GM18858 (cell line): Measurements from ENCODE around the gene CCDC39.
"Not testable (repeated sequence)": the region's sequence is repeated elsewhere in the genome, so short reads cannot be mapped to it uniquely, and the experiment has no call there.

Experiments
- ATAC-seq: cut with Tn5 transposase; IDR thresholded peaks from one replicate; pipeline ENCODE4 v1.9.1; 2021; ENCODE audit not compliant: unreplicated experiment

CCDC39 gene

DNA sequence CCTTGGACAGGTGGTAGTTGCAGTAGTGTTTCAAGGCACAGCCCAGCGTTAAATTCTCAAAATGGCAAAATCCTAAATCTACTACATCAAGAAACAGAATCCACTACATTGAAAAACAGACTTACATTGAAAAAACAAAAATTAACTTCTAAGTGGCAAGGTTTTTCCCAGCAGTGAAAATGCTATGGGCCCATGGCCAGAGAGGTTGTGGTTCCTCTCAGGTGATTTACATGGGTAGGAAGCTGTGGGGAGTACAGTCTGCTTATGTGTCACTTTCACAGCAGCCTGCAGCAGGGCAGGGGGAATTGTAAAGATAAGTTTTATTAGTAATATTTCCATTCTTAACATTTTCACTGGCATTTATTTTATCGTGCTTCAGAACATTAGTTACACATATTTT, 52.4 kb downstream of the CCDC39 start:
- peak; percentile 93 for ATAC-seq

DNA sequence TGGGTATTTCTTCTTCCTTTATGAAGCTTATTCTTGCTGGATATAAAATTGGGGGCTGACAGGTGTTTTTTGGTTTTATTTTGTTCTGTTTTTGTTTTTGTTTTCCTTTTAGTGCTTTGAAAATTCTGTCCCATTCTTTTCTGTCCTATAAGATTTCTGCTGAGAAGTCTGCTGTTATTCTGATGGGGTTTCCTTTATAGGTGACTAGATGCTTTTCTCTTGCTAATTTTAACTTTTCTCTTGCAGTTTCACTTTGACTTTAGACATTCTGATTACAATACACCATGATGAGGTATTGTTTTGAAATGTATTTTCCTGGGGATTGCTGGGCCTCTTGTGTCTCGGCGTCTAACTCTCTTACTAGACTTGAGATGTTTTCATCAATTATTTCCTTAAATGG, 54.6 kb downstream of the CCDC39 start:
- peak; percentile 52 for ATAC-seq

DNA sequence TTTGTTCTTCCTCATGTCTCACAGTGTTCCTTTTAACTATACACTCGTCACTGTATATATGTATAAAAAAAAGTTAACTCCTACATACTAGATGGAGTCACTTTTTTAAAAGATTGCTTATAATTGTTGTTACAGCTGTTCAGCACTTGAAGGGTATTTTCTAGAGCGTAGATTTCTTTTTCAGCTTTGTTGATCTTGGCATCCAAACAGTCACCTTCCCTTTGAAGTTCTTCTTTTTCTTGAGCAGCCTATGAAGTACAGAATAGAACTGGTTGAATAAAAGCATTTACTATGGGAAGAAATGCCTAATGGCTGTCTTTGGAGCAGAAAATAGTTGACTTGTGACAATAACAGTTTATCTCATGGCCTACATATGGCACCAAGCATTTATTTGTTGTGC, 59.6 kb downstream of the CCDC39 start:
- ATAC-seq = no peak

DNA sequence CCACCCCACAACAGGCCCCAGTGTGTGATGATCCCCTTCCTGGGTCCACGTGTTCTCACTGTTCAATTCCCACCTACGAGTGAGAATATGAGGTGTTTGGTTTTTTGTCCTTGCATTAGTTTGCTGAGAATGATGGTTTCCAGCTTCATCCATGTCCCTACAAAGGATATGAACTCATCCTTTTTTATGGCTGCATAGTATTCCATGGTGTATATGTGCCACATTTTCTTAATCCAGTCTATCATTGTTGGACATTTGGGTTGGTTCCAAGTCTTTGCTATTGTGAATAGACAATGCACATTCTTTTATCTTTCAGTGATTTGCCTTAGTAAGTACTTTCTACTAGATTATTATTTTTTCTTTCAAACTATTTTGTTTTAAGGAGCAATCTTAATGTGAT, 60.7 kb downstream of the CCDC39 start:
- not testable (repeated sequence) for ATAC-seq

DNA sequence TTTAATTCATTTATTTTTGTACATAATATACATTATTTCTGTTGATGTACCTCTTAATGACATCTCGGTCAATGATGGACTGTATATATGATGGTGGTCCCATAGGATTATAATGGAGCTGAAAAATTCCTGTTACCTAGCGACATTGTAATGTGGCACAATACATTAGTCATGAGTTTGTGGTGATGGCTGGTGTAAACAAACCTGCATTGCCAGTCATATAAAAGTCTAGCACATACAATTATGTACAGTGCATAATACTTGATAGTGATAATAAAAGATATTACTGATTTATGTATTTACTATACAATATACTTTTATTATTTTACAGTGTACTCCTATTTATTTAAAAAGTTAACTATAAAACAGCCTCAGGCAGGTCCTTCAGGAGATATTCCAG, 62.2 kb downstream of the CCDC39 start:
- no peak for ATAC-seq

DNA sequence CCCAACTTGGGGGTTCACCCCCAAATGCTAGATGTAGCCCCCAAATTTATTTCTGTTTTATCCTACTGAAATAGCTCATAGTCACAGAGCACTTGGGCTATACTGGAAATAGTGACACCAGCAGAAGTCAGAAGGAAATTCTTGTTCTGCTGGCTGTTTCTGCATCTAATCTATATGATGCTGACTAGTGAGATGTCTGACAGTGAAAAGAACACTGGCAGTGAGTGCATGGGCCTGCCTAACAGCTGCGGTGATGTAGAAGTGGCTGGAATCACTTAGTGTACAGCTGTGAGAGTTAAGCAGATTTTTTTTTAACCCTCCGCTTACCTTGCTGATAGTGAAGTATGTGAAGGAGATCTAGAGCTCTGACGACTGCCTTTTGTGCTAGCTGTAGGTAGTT, 63.3 kb downstream of the CCDC39 start:
- ATAC-seq = no peak

DNA sequence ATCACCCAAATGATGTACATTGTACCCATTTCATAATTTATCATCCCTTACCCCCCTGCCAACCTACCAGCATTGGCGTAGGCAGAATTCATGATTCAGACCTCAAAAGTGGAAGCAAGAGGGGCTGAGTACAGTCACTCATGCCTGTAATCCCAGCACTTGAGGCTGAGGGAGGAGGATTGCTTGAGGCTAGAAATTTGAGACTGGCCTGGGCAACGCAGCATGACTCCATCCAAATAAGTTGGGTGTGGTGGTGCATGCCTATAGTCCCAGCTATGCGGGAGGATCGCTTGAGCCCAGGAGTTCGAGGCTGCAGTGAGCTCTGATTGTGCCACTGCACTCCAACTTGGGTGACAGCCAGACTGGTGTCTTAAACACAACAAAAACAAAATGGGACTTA, 66.9 kb downstream of the CCDC39 start:
- ATAC-seq = no peak

DNA sequence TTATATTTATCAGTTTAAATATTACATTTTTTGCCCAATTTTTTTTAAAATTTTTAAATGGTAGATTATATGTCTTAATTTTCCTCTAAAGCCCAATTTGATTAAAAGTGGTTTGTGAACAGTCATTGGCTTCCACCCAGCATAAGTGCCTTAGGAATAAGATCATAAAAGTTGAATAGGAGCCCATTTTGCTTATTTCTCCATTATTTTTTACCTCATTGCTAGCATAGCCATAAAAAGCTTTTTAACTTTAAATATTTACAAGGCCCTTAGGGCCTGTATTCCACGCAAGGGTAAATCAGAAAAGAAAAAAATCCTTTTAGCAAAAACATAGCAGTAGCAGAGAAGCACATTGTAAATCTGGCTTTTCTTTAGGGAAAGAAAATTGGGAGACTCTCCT, 68.3 kb downstream of the CCDC39 start:
- ATAC-seq = no peak

DNA sequence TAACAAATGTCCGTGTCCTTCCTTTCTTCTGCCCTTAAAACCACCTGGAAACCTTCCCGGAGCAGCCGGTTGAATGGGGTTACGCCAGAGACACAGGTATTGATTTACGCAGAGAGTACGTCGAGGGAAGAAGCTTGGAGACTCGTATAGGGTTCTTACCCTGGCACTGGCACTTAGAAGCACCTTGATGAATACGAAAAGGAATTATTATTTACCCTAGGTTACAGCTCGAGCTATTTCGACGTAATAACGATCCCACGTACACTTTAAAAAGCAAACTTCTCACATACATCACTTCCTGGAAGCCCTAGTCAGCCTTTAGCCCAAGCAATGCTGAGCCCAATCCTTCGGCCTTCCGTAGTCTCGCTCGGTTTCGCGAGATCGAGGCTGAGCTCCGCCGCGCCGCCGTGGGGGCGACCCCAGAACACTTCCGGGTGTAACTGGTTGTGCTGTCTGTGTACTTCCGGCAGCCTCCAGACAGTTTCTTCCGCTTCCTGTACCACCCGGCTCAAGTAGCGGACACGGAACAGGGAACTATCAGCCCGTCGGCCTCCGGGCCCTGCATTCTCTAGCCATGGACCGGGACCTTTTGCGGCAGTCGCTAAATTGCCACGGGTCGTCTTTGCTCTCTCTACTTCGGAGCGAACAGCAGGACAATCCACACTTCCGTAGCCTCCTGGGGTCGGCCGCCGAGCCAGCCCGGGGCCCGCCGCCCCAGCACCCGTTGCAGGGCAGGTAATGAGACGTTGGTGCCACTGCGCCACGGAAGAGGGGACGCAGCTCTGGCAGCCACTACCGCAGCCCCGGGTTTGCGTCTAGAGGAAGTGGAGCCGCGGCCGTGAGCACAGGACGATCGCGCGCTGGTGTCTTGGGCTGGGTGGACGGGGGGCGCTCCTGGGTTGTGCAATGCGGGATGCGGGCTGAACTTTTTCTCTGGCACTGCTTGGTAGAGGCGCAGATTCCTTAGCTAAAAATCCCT, 77.3 kb downstream of the CCDC39 start, which contains the start of gene TTC14:
TTC14 (plus strand) TSS at position 476 of the 979 bp plus-strand sequence; CDS start at position 575, 99 bp downstream.
- ATAC-seq = peak; percentile 95

DNA sequence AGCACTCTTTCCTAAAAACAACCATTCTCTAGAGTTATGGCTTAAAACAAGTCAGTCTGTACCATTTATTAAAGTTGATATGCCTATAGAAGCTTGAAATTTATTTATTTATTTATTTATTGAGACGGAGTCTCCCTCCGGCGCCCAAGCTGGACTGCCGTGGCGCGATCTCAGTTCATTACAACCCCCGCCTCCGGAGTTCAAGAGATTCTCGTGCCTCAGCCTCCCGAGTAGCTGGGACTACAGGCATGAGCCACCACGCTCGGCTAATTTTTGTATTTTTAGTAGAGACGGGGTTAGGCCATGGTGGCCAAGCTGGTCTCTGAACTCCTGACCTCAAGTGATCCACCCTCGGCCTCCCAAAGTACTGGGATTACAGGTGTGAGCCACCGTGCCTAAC, 78.8 kb downstream of the CCDC39 start:
- ATAC-seq = no peak

DNA sequence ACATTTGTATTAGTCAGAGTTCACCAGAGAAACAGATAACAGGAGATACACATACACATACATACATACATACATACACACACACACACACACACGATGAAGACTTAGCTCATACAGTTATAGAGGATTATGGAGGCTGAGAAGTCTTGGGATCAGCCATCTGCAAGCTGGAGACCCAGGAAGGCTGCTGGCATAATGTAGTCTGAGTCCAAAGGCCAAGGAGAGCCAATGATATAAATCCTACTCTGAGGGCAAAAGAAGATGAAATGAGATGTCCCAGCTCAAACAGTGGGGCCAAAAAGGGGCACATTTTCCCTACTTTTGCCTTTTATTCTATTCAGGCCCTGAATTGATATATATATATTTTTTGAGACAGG, 83.7 kb downstream of the CCDC39 start:
- ATAC-seq = no peak

DNA sequence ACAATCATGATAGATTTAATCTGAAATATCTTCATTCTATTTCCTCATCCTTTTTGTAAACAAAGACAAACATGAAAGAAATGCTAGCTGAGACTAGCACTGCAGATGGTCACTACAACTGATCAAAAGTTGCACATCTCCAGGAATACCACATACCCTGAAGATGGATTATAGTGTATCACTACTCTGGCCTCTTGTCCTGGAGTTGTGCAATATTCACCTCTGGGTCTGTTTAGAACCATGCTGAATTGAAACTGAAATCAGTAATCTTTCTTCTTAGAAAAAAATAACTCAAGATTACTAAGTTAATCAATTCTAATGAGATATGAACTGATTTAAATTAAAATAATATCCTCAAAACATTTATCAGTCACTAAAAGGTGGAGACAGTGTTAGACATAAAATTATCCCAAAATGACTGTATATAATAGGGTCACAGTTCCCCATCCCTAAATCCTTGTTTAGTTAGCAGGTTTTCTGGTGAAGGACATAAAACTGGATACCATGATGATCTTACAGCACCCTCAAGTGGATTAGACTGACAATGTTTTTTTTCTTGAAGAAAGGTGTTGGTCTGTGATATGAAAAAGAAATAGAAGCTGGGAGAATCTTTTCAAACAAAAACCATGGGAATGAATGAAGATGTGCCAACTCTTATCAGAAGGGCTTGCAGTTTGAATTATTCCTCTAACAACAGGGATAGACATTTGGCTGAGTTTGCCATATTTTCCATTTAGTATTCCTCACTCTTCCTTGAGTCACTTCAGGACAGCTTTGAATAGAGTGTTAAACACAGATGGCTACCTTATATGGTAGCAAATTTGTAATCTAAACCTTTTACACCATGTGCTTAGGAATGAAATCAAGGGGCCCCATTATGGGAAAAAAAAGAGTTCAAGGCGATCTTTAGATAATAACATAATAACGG, 84.4 kb downstream of the CCDC39 start:
- ATAC-seq = peak; percentile 64

DNA sequence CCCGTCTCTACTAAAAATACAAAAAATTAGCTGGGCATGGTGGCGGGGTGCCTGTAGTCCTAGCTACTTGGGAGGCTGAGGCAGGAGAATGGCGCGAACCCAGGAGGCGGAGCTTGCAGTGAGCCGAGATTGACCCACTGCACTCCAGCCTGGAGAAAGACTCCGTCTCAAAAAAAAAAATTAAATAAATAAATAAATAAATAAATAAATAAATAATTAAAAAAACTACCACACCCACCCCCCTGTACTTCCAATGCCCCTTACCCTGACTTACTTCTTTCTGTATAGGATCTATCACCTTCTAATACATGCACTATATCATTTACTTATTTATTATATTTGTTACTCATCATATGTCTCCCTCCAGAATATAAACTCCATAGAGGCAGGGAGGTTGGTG, 85.7 kb downstream of the CCDC39 start:
- not testable (repeated sequence) for ATAC-seq

DNA sequence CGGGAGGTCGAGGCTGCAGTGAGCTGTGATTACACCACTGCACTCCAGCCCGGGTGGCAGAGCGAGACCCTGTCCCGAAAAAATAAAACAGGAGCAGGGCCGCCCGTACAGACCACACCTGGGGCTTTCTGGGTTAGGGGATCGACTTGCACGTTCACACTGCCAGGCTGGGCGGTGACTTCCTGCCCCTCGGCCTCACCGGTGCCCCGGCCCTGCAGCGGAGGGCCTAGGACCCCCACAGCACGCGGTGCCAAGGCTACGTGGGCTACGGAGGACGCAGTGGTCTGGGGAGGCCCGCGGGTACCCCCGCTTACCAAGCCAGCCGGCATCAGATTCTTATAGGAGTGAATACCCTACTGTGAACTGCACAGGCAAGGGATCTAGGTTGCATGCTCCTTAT, 88.9 kb downstream of the CCDC39 start:
- ATAC-seq = no peak

DNA sequence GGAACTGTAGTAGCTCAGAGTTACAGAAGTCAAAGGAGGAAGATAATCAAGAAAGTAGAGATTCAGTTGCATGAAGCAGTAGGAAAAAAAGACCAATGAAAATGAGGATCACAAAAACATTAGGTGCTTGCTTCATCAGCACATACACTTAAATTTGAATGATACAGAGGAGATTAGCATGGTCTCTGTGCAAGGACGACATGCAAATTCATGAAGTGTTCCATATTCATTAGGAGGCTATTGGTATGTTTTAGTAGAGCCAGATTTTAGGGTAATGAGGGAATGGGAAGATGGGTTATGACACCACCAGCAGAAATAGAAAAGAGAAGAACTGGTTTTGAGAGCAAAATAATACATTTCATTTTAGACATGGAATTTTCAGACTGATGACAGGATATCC, 98.4 kb downstream of the CCDC39 start:
- no peak for ATAC-seq

DNA sequence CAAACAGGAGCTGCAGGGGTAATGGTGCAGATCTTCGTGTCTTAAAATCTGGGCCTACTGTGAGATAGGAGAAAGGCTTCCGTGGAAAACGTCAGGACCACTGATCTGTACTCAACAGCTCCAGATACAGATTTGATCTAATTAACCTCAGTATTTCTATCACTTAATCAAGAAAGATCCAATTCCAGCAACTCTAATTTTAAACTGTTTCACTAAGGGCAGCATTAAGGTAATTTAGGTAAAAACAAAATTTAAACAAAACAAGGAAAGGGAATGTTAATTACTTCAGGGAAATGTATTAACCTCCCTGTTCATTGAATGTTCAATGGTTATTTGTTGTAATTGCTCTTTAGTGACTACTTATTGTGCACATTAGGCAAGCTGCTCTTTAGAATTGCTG, 103.7 kb downstream of the CCDC39 start:
- no peak for ATAC-seq

DNA sequence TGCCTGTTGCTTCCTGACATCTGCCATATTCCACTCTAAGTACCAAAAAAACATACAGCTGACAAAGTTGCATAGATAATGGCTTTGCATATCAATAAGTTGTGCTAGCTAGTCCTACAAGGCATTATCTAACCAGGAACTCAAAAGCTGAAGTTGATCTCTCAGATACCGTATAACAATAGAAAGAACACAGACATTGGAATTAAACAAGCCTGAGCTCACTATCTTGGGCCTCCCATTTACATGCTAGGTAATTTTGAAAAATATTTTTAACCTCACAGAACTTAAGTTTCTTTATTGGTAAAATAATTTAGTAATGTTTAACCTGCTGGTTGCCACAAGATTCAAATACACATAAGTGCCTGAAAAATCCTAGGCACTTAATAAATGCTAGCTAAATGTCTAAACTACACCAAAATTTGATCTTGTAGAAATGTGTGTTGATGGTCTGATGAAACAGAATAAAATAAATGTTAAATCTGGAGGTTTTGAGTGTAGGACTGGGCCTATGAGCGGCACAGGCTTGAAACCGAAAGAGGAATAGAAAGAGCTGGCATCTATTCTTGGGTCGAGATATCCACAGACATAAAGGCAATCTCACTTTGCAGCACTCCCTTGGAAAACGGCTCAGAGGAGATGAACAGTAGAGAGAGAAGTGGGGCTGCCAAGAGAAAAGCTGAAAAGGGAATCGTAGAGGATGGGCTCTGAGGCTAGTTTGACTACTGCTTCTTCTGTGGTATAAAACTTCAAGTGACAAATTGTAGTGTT, 107.3 kb downstream of the CCDC39 start:
- ATAC-seq = peak; percentile 85

DNA sequence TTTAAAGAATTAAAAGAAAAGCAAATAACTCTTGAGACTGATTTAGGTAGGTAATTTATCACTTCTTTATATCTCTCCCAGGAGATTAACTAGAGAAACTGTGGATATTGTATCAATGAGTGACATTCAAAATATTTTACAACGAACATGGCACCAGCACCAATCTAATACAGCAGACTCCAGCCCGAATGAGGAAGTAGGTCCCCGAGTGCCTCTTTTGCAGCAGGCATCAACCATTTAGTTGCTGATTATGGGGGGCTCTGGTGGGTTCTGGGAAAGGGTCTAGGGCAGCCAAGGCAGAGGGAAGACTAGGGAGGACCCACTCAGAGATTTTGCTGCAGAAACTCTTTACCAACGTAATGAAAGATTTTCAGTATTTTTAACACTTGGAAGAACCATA, 109.1 kb downstream of the CCDC39 start:
- no peak for ATAC-seq

DNA sequence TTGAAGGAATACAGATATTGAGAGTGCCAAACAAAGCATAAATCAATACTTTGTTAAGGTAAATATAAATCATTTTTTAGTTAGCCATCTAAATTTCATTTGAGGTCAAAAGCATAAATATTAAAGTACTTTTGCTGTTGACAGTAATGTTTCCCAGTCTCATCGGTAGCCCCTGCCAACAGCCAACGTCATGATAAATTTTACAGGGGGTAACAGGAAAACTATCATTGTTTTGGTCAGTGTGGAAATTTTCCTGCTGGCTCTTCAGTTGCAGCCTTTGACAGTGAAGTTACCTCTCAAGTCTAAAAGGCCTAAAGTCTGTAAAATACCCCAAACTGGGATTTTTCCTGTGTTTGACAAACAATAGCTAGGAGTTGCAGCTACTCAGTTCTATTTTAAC, 114.6 kb downstream of the CCDC39 start:
- no peak for ATAC-seq
